ENCODE measurements around the gene HAS3.

HAS3 gene

GRCh38 chr16:69087161-69087581 is 18.3 kb upstream of the HAS3 start:
- no peaks in the 10 kb centered on the region; the same call in 1 of the 2 replicates for H3K36me3 ChIP-seq (replicated peaks; ENCODE audit: insufficient read depth, low read length)
- TF ChIP-seq, protein P1, sequence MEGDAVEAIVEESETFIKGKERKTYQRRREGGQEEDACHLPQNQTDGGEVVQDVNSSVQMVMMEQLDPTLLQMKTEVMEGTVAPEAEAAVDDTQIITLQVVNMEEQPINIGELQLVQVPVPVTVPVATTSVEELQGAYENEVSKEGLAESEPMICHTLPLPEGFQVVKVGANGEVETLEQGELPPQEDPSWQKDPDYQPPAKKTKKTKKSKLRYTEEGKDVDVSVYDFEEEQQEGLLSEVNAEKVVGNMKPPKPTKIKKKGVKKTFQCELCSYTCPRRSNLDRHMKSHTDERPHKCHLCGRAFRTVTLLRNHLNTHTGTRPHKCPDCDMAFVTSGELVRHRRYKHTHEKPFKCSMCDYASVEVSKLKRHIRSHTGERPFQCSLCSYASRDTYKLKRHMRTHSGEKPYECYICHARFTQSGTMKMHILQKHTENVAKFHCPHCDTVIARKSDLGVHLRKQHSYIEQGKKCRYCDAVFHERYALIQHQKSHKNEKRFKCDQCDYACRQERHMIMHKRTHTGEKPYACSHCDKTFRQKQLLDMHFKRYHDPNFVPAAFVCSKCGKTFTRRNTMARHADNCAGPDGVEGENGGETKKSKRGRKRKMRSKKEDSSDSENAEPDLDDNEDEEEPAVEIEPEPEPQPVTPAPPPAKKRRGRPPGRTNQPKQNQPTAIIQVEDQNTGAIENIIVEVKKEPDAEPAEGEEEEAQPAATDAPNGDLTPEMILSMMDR (IDR thresholded peaks at IDR 0.05; ENCODE audit: low read length), result no peak
- TF ChIP-seq EZH2phosphoT487 (IDR thresholded peaks at IDR 0.05; ENCODE audit: low read length) (no peak), EZH2 (optimal IDR thresholded peaks at IDR 0.05; ENCODE audit: low read depth, low read length) (no peak)
- no peak overlapping the region for H2AFZ ChIP-seq (ENCODE audit: low read length)
- H3K4me2 ChIP-seq (ENCODE audit: low read depth, low read length), result no peak overlapping the region
- H3F3A ChIP-seq (ENCODE audit: insufficient read depth, low read length), result no peaks in the 10 kb centered on the region
- no peak for DNase-seq
- H3K79me2 ChIP-seq (ENCODE audit: low read length), result no peaks in the 10 kb centered on the region
- H3K9me3 ChIP-seq (replicated peaks; ENCODE audit: insufficient read depth, low read length), result no peaks in the 10 kb centered on the region
- H4K20me1 ChIP-seq (ENCODE audit: insufficient read depth, low read length), result no peaks in the 10 kb centered on the region
- no peaks in the 10 kb centered on the region for H3K27me3 ChIP-seq (replicated peaks; ENCODE audit: insufficient read depth, low read length)
- H3K9me2 ChIP-seq (replicated peaks; ENCODE audit: insufficient read depth, low read length), result no peaks in the 10 kb centered on the region
- H3K27ac ChIP-seq (ENCODE audit: low read length), result no peak overlapping the region
- no peaks in the 10 kb centered on the region for H3K4me1 ChIP-seq (ENCODE audit: low read length)
- H3K9ac ChIP-seq (ENCODE audit: low read length), result no peak overlapping the region
- no peak overlapping the region for H3K4me3 ChIP-seq (ENCODE audit: low read length)

DNA sequence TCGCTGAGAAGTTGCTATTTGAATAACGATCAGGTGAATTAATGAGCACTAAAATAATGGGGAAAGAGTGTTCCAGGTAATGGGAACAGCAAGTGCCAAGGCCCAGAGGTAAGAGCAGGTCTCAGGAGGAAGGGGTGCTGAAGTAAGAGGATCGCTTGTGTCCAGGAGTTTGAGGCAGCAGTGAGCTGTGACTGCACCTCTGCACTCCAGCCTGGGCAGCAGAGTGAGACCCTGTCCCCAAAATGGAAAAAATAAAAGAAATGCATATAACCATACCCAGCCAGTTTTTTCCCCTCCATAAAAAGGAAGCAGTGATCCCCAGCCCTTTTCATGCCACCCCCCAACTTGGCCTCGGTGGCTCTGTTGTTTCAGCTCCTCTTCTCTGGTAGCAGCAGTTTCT is 16.8 kb upstream of the HAS3 start:
- Histone ChIP-seq H3K79me2 (ENCODE audit: low read length) (no peaks in the 10 kb centered on the region), H3K4me1 (ENCODE audit: low read length) (no peaks in the 10 kb centered on the region), H3K9me2 (replicated peaks; ENCODE audit: insufficient read depth, low read length) (no peaks in the 10 kb centered on the region), H3K36me3 (replicated peaks; ENCODE audit: insufficient read depth, low read length) (no peaks in the 10 kb centered on the region; the same call in 1 of the 2 replicates), H3K9ac (ENCODE audit: low read length) (no peak overlapping the region), H3F3A (ENCODE audit: insufficient read depth, low read length) (no peaks in the 10 kb centered on the region), H3K27me3 (replicated peaks; ENCODE audit: insufficient read depth, low read length) (no peaks in the 10 kb centered on the region), H2AFZ (ENCODE audit: low read length) (no peak overlapping the region), H4K20me1 (ENCODE audit: insufficient read depth, low read length) (no peaks in the 10 kb centered on the region), H3K4me2 (ENCODE audit: low read depth, low read length) (no peak overlapping the region), H3K9me3 (replicated peaks; ENCODE audit: insufficient read depth, low read length) (no peaks in the 10 kb centered on the region), H3K4me3 (ENCODE audit: low read length) (no peak overlapping the region), H3K27ac (ENCODE audit: low read length) (no peak overlapping the region)
- TF ChIP-seq EZH2 (optimal IDR thresholded peaks at IDR 0.05; ENCODE audit: low read depth, low read length), result no peak
- no peak for TF ChIP-seq EZH2phosphoT487 (IDR thresholded peaks at IDR 0.05; ENCODE audit: low read length)
- TF ChIP-seq, protein P1 (IDR thresholded peaks at IDR 0.05; ENCODE audit: low read length), result no peak
- no peak for DNase-seq

GRCh38 chr16:69089091-69089910 is 16.2 kb upstream of the HAS3 start:
- no peaks in the 10 kb centered on the region for H3K36me3 ChIP-seq (replicated peaks; ENCODE audit: insufficient read depth, low read length)
- H3K9ac ChIP-seq (ENCODE audit: low read length), result no peak overlapping the region
- no peaks in the 10 kb centered on the region for H3F3A ChIP-seq (ENCODE audit: insufficient read depth, low read length)
- H3K4me3 ChIP-seq (ENCODE audit: low read length), result no peak overlapping the region
- H3K4me1 ChIP-seq (ENCODE audit: low read length), result no peaks in the 10 kb centered on the region
- no peaks in the 10 kb centered on the region for H3K79me2 ChIP-seq (ENCODE audit: low read length)
- no peak overlapping the region for H2AFZ ChIP-seq (ENCODE audit: low read length)
- no peak overlapping the region for H3K27ac ChIP-seq (ENCODE audit: low read length)
- no peak for TF ChIP-seq EZH2phosphoT487 (IDR thresholded peaks at IDR 0.05; ENCODE audit: low read length)
- no peak for TF ChIP-seq EZH2 (optimal IDR thresholded peaks at IDR 0.05; ENCODE audit: low read depth, low read length)
- TF ChIP-seq, protein P1 (IDR thresholded peaks at IDR 0.05; ENCODE audit: low read length), result no peak
- no peak for DNase-seq
- H4K20me1 ChIP-seq (ENCODE audit: insufficient read depth, low read length), result no peaks in the 10 kb centered on the region
- no peaks in the 10 kb centered on the region for H3K27me3 ChIP-seq (replicated peaks; ENCODE audit: insufficient read depth, low read length)
- no peaks in the 10 kb centered on the region for H3K9me3 ChIP-seq (replicated peaks; ENCODE audit: insufficient read depth, low read length)
- no peak overlapping the region for H3K4me2 ChIP-seq (ENCODE audit: low read depth, low read length)
- no peaks in the 10 kb centered on the region for H3K9me2 ChIP-seq (replicated peaks; ENCODE audit: insufficient read depth, low read length)

Measured in MM.1S (cell line).